Vagina (tissue), 2 donors: ENCODE data around the gene MAP3K14.

ENCODE experiments used
- CTCF ChIP-seq, 3 experiments: fragments of 450-650 bp in 2 of 3; fragments of 200-600 bp in 1 of 3; sonication (generic) in 1 of 3; IDR thresholded peaks; one replicate each; pipeline ENCODE4 v1.5.1; 2017 to 2019; ENCODE audit warnings: antibody characterized with exemption in 3 of 3, mild to moderate bottlenecking in 2 of 3, moderate library complexity in 2 of 3
- POLR2AphosphoS5 ChIP-seq, 2 donors: sonication (generic); formaldehyde crosslinking; IDR thresholded peaks; one replicate each; pipeline ENCODE4 v1.9.0; 2017; ENCODE audit warnings: antibody characterized with exemption in 2 of 2, mild to moderate bottlenecking in 2 of 2, low read depth in 1 of 2; ENCODE audit not compliant: insufficient read depth in 1 of 2

GRCh38 chr17:45353043-45353442 lies 36.2 kb upstream of the MAP3K14 start:
- TF ChIP-seq CTCF (IDR thresholded peaks at IDR 0.05) (no peak), POLR2AphosphoS5 (IDR thresholded peaks at IDR 0.05; ENCODE audit: insufficient read depth in 1 of 2, low read depth in 1 of 2) (no peak)
